GM21528 (cell line): ENCODE results near the gene OPA1.

Experiments
- ATAC-seq: cut with Tn5 transposase; IDR thresholded peaks from one replicate; pipeline ENCODE4 v1.9.1; 2021; ENCODE audit warnings: mild to moderate bottlenecking, moderate library complexity; ENCODE audit not compliant: unreplicated experiment, low FRiP score

The OPA1 gene

DNA sequence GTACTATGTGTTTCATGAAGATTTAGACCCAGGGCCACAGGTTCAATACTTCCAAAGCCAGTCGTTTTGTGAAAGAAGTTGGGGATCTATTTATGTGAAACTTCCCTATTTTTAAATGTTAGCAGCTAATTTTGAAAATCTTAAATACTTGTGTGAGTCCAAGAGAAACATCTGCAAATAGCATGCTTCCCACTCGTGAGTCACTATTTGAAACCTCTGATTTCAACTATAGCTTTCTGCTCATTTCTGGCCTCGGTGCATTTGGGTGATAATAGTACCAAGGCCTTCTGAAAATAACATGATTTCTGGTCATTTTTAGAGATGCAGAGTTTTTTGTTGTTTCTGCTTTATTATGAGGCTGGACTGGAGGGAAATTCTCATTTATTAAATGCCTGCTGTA is 110.0 kb downstream of the OPA1 start:
- ATAC-seq, result no peak

DNA sequence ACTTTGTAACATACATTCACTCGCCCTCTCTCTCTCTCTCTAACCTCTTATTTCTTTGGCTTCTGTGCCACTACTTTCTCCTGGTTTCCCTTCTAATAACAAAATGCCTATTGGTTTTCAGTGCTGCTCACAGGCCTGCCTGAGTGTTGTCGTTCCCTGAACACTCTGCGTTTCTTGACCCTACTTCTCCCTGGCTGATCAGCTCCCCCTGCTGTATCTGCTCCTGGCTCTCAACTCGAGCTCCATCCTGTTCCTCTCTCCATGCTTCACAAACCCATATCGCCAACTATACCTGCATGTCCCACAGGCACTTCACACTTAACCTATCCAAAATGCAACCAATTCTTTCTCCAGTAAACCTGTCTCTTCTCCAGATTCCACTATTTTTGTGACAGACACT is 111.4 kb downstream of the OPA1 start:
- no peak for ATAC-seq

DNA sequence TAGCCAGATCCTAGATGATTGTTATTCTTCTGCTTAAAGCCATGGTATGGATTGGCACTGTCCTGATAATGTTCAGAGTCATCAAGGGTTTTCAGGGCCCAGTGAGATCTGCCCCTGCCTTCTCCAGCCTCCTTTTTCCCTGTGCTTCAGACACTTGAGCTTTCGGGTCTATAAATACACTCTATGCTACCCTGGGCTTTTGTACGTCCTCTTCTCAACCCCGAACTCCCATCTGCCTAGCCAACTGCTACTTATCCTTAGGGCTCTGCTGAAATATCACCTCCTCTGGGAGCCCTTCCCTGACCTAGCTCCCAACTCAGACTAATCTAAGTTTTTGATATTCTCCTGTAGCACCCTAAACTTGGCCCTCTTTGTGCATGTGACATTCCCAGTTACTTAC is 115.3 kb downstream of the OPA1 start:
- ATAC-seq, result no peak

DNA sequence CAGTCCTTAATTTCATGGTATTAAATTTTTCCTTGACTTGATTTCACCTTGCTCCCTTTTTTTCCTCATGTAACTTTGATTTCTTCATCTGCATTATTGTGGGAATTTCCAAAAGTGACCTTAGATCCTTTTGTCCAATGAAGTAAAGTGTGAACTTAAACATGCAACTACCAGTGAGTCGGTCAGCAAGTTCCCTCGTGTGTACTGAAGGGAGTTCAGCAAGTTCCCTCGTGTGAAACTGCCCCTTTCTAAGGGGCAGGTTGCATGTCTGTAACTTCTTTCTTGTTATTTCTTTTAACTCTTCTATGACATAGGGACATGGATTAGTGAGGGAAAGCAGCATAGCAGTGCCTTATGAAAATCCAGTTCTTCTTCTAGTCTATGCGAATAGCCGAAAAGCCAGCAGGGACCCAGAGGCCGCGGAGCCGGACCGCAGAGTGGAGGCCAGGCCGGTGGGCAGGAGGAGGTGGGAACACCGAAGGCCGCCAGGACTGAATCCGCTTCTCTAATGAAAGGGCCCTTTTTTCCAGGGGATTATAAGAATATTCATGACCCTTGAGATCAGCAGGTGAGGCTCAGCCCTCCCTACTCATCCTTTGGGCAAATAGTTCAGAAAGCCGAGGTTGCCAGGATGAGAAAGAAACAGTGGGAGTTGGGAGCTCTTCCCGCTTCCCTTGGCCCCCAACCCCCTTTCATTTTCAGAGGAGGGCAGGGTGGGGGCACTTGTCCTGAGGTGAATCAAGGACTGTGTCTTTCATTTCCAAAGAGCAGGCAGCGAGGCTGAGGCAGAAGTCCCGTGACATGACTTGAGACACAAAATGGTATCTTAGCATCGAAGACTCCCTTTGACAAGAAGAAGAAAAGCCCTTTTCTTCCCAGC is 117.5 kb downstream of the OPA1 start:
- no peak for ATAC-seq

DNA sequence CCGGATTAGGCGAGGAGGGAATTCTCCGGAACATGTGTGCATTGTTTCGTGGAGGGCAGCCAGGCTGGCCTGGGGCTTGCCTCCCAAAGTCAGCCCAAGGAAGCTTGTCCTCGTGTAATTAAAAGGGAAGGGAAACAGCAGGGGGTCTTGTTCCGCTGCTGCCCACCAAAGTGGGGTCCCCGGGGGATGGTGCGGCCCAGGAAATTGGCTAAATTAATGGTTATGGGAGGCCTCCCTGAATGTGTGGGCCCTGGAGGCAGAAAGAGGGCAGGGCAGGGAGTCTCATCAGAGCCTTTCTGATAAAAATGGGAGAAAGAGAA is 118.1 kb downstream of the OPA1 start:
- no peak for ATAC-seq

DNA sequence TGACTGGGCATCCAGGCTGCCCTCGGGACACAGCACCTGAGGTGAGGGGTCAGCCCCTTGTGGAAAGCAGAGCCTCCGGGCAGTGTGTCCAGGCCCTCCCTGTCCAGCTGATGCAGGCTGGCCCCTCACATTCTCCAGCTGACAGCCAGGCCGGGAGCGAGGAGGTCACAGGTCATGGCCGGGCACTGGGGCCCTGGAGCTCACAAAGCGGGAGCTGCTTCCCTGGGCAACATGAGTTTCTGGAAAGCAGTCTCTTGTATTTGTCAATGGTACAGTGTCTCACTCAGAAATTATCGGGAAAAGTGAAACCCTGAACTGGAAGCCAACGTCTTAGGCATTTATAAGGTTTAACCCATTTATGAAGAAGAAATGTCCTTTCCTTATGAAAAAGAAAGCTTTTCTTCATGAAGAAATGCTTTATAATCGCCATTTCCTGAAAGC is 118.5 kb downstream of the OPA1 start:
- no peak for ATAC-seq

DNA sequence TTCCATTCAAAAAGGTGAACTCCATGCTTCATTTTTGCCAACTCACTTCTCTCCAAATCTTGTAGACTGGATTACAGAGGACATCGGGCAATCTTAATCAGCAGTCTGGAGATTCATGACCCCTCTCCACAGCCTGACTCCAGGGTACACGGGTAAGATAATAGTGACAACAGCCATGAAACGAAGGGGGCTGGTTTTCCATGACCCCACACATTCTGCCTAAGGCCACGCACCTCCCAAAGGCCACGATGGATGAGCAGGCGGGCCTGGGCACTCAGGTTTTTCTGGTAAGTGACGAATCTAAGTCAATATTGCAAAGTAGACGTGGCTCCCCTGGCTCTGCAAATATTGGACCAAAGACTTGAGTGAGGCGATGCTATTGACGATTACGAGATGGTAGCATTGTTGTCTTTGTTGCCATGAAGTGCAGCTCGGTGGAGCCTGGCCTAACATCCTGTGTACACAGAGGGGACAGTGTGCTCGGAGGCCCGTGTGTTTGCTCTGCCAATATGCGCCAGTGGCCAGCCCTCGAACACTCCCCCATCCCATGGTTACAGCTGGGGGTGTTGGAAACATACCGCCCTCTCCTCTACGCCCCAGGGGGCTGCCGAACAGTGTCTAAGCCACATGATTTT is 119.1 kb downstream of the OPA1 start:
- ATAC-seq, result no peak

DNA sequence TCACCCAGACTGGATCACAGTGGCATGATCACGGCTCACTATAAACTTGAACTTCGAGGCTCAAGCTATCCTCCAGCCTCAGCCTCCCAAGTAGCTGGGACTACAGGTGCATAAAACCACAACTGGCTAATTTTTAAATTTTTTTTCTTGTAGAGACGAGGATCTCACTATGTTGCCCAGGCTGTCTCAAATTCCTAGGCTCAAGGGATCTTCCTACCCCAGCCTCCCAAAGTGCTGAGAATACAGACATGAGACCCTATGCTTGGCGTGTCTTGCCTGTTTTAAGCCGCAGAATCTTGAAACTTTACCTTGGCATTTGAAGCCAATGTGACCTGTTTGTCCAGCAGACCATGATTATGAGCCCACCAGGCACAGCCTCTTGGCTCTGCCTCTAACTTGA is 119.9 kb downstream of the OPA1 start:
- ATAC-seq, result no peak

DNA sequence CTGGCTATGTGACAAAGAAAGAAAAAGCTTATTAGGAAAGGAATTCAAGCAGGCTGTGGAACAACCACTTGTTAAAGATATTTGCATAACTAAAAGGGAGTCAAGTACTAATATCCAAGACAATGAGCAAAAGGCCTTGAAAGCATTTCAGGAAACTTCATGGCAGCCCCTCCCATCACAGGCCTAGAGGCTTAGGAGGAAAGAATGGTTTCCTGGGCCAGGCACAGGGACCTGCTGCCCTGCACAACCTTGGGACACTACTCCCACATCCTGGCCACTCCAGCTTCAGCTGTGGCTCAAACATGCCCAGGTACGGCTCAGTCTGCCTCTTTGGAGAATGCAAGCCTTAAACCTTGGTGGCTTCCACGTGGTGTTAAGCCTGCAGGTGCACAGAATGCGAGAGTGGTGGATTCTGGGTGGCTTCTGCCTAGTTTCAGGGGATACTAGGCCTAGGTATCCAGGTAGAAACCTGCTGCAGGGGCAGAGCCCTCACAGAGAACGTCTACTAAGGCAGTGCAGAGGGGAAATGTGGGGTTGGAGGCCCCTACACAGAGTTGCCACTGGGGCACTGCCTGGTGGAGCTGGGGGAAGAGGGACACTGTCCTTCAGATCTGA is 121.6 kb downstream of the OPA1 start:
- ATAC-seq, result no peak

DNA sequence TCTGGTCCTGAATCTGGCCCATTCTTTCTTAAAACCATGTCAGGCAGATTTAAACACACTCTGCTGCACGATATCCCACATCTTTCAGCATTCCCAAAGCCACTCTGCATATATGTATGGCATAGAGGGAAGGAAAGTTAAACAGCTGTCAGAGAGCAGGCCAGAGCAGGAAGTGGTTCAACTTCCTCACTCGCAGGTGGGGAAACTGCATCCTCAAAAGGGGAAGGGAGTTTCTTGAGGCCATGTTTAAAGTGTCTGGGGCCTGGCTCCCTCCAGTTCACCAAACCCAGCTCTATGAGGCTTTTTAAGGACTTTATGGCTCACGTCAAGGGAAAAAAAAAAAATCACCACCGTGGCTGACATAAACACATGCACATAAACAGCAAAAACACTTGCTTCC is 123.1 kb downstream of the OPA1 start:
- no peak for ATAC-seq

DNA sequence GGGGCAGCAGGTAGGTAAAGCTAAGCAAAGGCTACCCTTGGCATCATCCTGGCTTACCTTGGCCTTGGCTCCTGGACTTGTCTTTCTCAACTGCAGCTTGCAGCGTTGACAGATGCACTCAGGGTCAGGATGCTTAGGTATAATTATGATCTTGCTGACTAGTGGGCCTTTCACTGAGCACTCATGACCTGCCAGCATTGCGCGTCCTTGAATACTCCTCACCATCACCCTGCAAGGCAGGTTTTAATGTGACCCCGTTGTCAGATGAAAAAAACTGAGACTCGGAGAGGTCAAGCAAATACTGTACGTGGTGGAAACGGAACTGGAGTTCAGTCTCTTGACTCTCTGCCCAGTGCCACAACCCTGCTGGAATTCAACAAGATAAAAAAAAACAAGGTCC is 126.7 kb downstream of the OPA1 start:
- no peak for ATAC-seq

DNA sequence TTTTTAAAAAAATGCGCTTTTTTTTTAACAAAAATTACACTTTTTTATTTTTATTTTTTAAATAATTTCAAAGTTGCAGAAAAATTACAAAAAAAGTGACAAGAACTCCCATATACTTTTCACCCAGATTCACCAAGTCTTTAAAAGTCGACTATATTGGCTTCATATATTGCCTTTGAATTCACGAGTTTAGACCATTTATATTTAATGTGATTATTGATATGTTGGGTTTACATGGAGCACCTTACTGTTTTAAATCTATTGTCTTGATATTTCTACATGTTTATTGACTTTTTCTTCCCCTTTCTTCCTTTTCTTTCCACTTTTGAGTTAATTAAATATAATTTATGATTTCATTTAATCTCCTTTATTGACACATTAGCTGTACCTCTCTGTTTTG is 127.2 kb downstream of the OPA1 start:
- no peak for ATAC-seq

DNA sequence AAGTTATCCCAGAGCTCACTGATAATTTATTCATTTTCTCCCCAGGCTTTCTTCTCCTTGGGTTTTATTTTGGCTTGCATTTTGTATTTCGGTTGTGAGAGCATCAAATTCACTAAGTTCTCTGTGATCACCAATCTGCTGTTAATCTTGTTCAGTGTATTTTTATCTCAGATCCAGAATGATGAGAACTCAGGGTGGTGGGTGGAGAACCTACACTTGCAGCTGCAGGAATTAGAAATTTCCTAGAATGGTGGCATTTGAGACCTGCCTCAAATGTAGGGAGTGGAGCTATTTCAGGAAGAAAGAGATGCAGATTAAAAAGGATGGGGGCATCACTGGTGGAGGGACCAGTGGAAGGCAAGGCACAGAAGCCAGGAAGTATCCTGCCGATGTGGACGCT is 129.6 kb downstream of the OPA1 start:
- no peak for ATAC-seq

DNA sequence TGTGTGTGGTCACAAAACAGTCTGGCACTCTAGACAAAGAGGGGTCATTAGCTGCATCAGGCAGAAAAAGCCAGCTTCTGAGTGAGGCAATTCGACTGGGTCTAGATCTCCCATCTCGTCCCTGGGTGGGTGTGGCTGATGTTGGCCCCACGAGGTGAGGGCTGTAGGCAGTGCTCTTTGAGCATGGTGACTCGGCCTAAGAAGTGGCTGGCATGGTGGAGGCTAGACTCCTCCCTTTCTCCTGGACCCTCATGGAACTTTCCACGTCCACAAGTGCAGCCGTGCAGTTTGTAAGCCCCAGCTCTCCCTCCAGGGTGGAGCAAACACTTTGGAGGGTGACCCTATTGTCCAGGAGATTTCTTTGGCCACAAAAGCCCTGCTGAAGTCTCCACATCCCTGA is 134.1 kb downstream of the OPA1 start:
- no peak for ATAC-seq

DNA sequence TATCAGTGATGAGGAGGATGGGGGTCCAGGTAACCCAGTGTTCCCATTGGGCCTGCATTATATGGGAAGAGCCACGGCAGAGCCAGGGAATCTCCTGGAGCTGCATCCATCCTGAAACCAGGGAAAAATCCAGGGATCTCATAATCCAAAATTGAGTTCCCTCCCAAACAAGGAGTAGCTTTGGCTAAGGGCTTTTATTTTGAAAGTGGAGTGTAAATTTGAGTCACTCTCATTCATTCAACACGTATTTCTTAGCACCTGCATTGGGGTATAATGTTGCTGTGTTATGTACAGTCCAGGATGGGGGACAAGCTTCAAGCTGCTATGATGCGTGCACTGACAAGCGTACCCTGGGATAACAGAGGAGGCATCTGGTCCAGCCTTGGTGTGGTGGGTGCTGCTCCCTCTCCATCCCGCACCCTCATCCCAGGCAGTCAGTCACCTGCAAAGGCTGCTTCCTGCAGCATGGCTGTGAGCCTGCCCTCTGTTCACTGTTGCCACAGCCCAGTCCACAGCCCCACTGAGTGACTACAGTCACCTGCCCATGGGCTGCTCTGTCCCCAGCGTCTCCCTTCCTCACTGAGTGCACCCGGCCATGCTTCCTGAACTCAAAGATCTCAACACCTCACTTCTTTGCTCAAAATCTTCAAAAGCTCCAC is 135.6 kb downstream of the OPA1 start:
- no peak for ATAC-seq

DNA sequence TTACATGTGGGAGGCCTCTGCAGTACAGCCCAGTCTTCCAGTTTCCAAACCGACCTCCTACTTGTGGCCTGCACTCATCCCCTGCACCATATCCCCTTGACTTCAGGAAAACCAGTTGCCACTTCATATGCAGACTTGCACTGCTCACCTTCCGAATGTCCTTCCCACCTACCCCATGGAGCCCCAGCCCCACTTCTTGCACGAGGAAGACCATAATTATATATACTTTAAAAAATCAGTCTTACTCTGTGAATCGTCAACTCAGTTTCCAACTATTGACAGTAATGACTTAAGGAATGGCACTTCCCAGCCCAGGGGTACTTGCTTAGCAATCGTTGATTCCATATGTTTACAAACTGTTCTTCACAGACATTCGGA is 136.1 kb downstream of the OPA1 start:
- ATAC-seq, result no peak

DNA sequence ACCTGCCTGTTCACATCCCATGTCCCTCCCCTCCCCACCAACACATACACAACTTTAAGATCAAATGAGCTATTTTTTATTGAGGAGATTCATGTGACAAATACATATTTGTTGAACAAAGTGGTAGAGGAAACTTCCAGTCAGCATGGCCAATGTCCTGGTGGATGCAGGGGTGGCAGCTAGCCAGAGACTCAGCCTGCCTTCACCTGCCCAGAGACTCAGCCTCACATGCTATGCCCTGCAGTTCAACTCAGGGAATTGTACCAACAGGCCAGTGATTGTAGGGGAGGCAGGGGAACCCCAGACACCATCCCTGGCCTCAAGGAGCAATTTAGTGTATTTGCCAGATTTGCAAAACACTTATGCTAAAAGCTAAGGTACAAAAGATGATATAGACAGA is 136.6 kb downstream of the OPA1 start:
- no peak for ATAC-seq

DNA sequence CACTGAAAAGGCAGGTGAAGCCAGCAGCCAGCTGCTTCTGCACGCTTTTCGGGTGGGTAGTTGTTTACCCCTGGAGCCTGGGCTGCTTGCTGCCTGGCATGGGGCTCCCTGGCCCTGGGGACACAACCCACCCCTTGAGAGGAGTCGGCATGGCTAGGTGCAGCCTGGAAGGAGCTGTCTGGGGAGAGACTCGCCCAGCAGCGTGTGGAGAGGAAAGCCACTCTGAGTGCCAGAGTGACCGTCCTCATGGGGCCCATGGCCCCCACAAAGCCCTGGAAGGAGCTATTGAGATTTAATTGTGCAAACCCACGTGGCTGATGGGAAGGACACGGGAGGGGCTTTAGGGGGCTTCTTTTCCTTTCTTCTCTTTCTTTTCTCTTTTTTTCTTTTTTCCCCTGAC is 137.5 kb downstream of the OPA1 start:
- ATAC-seq, result no peak

DNA sequence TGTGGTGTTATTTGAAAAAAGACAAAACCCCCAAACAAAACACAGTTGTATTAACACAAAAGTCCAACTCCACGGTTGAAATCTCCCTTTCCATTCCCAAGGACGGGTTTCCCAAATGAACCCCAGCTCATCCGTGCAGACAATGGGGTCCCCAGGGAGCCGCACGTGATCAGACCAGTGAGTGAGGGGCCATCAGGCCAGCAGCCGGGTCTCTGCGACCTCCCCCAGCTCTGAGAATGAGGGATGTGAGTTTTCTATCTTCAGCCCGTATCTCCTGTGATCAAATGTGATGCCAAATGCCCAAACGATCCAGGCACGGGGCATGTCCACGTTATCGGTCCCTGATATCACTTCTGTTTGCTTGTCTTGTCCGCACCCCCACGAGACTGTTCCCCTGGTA is 138.0 kb downstream of the OPA1 start:
- ATAC-seq, result no peak

DNA sequence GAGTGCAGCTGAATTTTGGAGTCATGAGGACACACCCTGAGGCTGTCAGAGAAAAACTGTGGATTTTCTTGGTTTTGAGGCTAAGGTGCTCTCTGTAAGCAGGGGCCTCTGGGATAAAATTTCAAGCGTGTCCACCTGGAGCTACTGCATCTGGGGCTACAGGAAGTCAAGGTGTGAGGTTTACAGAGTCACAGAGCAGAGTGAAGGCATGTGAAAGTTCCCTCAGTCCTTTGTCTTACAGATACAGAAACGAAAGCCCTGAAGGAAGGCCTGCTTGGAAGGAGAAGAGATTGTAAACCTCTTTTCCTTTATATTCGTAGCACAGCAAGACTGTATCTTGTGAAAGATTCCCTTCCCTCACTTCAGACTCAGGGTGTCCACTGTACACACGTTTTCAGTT is 138.6 kb downstream of the OPA1 start:
- ATAC-seq, result no peak

DNA sequence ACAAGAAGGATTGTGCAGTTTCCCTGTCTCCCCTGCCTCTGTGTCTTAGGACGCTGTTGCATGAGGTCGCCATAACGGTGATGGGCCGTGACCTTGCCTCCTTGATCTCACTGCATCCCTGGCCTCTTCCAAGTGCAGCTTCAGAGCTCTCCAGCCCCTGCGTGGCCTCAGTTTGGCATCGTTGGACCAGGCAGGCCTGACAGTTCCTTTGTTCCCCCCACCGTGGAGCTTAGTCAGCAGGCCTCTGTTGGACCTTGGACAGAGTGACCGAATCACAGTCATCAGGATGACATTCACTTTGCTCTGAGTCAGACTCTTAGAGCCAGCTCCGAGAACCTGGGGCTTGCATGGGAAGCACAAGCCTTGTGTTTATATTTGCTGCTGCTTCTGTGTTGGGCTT is 139.4 kb downstream of the OPA1 start:
- no peak for ATAC-seq
